DOHH2 (cell line): ENCODE data around the gene FBXL13.

Experiments used
- H3F3A ChIP-seq: fragments of 200-600 bp; sonication (generic), shearing (Covaris generic); 2 replicates; pipeline ENCODE4 v1.6.0; 2016; ENCODE audit warnings: antibody characterized with exemption, mild to moderate bottlenecking; ENCODE audit not compliant: control insufficient read depth, insufficient read depth
- H3K27ac ChIP-seq: fragments of 200-600 bp; sonication (generic); 2 replicates; pipeline ENCODE4 v1.5.1; 2014; ENCODE audit warnings: low read depth, mild to moderate bottlenecking, low read length, moderate library complexity
- H3K27me3 ChIP-seq: fragments of 200-600 bp; sonication (generic); 2 replicates; pipeline ENCODE4 v1.6.1; 2014; ENCODE audit warnings: mild to moderate bottlenecking, low read length, mixed read lengths; ENCODE audit not compliant: control insufficient read depth
- H3K36me3 ChIP-seq: fragments of 200-600 bp; sonication (generic); 2 replicates; pipeline ENCODE4 v1.6.1; 2014; ENCODE audit warnings: mild to moderate bottlenecking, low read length, moderate library complexity, mixed read lengths; ENCODE audit not compliant: control insufficient read depth
- H3K4me1 ChIP-seq: fragments of 200-600 bp; sonication (generic); 2 replicates; pipeline ENCODE4 v1.6.1; 2014; ENCODE audit warnings: mild to moderate bottlenecking, low read length, mixed read lengths; ENCODE audit not compliant: control insufficient read depth
- H3K4me2 ChIP-seq: fragments of 200-600 bp; sonication (generic); 2 replicates; pipeline ENCODE4 v1.6.0; 2014; ENCODE audit warnings: mild to moderate bottlenecking, low read length, moderate library complexity
- H3K4me3 ChIP-seq: fragments of 200-600 bp; sonication (generic); 2 replicates; pipeline ENCODE4 v1.5.1; 2014; ENCODE audit warnings: mild to moderate bottlenecking, low read length, mixed read lengths
- H3K79me2 ChIP-seq: fragments of 200-600 bp; sonication (generic); 2 replicates; pipeline ENCODE4 v1.6.1; 2014; ENCODE audit warnings: mild to moderate bottlenecking, low read length, mixed read lengths; ENCODE audit not compliant: control insufficient read depth
- H3K9me2 ChIP-seq: fragments of 200-600 bp; sonication (generic); replicated peaks from 2 replicates; pipeline ENCODE4 v1.6.1; 2014; ENCODE audit warnings: mild to moderate bottlenecking, low read length, mixed read lengths; ENCODE audit not compliant: control insufficient read depth
- H3K9me3 ChIP-seq: fragments of 200-600 bp; sonication (generic); 2 replicates; pipeline ENCODE4 v1.6.1; 2014; ENCODE audit warnings: antibody characterized with exemption, low read length, mixed read lengths; ENCODE audit not compliant: control insufficient read depth, insufficient read depth
- H4K20me1 ChIP-seq: fragments of 200-600 bp; sonication (generic); 2 replicates; pipeline ENCODE4 v1.6.0; 2014; ENCODE audit warnings: low read depth, mild to moderate bottlenecking, antibody characterized with exemption, low read length, moderate library complexity; ENCODE audit not compliant: control insufficient read depth, insufficient read depth
- EZH2phosphoT487 ChIP-seq: fragments of 200-600 bp; sonication (generic); IDR thresholded peaks from 2 replicates; pipeline ENCODE4 v1.6.1; 2017; ENCODE audit warnings: borderline replicate concordance, mild to moderate bottlenecking, antibody characterized with exemption, low read length, moderate library complexity, mixed read lengths
- TF ChIP-seq, protein P1 (sequence below): fragments of 200-600 bp; sonication (generic); IDR thresholded peaks from one replicate; pipeline ENCODE4 v1.5.1; 2014; ENCODE audit warnings: antibody characterized with exemption, mild to moderate bottlenecking, low read depth, low read length; ENCODE audit not compliant: poor library complexity, severe bottlenecking

The FBXL13 gene

DNA sequence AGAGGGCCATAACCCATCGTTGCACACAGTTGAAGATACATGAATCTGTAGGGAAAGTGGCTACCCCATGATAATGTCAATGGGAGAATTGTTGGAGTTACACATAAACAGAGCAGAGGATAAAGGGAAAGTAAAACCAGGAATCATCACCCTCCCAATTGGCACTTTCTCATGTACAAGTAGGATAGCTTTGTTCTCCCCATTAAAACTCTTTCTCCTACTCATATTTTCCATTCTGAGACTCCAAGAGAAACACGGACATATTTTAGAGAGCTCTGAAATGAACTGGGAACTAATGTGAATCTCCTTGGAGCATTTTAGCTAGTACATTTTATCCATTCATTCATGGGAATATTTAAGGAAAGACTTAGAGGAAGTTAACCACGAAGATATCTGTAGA, 179.0 kb downstream of the FBXL13 start:
- Histone ChIP-seq H3K9me2 (no peaks in the 10 kb centered on the region), H3K27me3 (no peaks in the 10 kb centered on the region), H4K20me1 (no peaks in the 10 kb centered on the region), H3K4me2 (no peak overlapping the region), H3K4me1 (peaks cover 19% of the 10 kb centered on the region), H3K79me2 (no peaks in the 10 kb centered on the region), H3K9me3 (no peaks in the 10 kb centered on the region), H3K36me3 (no peaks in the 10 kb centered on the region), H3K4me3 (no peak overlapping the region), H3F3A (no peaks in the 10 kb centered on the region), H3K27ac (no peak overlapping the region)
- TF ChIP-seq, protein P1, sequence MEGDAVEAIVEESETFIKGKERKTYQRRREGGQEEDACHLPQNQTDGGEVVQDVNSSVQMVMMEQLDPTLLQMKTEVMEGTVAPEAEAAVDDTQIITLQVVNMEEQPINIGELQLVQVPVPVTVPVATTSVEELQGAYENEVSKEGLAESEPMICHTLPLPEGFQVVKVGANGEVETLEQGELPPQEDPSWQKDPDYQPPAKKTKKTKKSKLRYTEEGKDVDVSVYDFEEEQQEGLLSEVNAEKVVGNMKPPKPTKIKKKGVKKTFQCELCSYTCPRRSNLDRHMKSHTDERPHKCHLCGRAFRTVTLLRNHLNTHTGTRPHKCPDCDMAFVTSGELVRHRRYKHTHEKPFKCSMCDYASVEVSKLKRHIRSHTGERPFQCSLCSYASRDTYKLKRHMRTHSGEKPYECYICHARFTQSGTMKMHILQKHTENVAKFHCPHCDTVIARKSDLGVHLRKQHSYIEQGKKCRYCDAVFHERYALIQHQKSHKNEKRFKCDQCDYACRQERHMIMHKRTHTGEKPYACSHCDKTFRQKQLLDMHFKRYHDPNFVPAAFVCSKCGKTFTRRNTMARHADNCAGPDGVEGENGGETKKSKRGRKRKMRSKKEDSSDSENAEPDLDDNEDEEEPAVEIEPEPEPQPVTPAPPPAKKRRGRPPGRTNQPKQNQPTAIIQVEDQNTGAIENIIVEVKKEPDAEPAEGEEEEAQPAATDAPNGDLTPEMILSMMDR = no peak
- TF ChIP-seq EZH2phosphoT487 = no peak

DNA sequence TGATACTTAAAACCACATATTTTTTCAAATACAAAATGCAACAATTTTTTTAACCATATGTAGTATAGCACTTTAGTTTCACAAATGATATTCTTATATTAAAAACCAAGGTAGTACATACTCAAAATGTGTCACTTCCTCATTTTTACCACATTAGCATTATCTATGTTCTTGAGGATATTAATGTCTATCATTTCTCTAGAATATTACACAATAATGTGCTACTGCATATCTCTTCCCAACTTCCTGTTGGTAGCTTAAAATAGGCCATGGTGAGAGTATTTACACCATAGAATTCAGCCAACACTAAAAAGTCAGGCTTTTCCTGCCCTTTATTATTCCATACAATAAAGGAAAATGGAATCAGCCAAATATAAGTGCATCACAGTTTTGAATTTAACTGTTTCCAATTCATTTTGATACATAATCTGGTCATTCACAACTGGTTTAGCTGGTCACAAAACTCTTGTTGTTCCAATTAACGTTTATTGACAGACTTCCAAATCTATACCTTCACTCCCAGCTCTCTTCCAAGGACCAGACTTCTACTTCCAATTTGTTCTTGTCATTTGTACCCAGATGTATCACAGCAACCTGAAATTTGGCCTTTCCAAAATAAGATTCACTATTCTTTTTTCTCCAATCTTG, 181.8 kb downstream of the FBXL13 start:
- H3K4me3 ChIP-seq = no peak overlapping the region
- TF ChIP-seq, protein P1 = no peak
- no peak for TF ChIP-seq EZH2phosphoT487
- H3K4me2 ChIP-seq = peak overlapping the region; percentile 19
- peaks cover 23% of the 10 kb centered on the region for H3K4me1 ChIP-seq
- no peaks in the 10 kb centered on the region for H3K27me3 ChIP-seq
- no peaks in the 10 kb centered on the region for H3K9me2 ChIP-seq
- no peaks in the 10 kb centered on the region for H4K20me1 ChIP-seq
- no peaks in the 10 kb centered on the region for H3K36me3 ChIP-seq
- H3K9me3 ChIP-seq = no peaks in the 10 kb centered on the region
- no peaks in the 10 kb centered on the region for H3F3A ChIP-seq
- no peak overlapping the region for H3K27ac ChIP-seq
- no peaks in the 10 kb centered on the region for H3K79me2 ChIP-seq

DNA sequence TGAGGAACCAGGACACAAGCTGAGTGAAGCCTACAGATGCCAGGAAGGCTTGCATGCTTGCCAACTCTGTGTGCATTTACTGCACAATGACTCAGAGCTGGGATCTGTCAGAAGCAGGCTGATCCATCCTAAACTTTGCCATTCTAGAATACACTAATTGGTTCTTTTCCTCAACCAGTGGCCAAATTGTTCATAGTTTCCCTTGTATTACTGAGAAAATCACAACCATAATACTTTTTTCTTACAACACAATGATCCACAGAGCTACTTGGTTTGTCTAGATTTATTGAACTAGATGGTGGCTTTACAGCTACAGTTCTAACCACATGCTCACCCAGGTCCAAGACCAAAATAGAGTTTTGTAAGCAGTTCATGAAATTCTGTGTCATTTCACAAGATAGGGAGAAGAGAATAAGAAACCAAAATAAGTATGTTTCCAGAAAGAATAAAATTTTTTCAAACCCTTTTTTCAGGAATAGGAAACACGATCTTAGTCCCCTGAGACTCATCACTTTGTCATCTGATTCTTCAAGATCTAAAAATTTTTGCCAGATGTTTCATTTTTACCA, 182.8 kb downstream of the FBXL13 start:
- H3K79me2 ChIP-seq = no peaks in the 10 kb centered on the region
- H3K4me3 ChIP-seq = no peak overlapping the region
- H3K27ac ChIP-seq = no peak overlapping the region
- peak overlapping the region; percentile 19 for H3K4me2 ChIP-seq
- no peaks in the 10 kb centered on the region for H3K36me3 ChIP-seq
- H3K9me3 ChIP-seq = no peaks in the 10 kb centered on the region
- peaks cover 23% of the 10 kb centered on the region for H3K4me1 ChIP-seq
- H4K20me1 ChIP-seq = no peaks in the 10 kb centered on the region
- H3F3A ChIP-seq = no peaks in the 10 kb centered on the region
- no peak for TF ChIP-seq EZH2phosphoT487
- TF ChIP-seq, protein P1 = no peak
- H3K27me3 ChIP-seq = no peaks in the 10 kb centered on the region
- H3K9me2 ChIP-seq = no peaks in the 10 kb centered on the region
